Progenitor cell of endocrine pancreas (in vitro differentiated cells): Measurements from ENCODE around the gene FIGN. TPM values are rescaled to one million over a fixed set of nuclear protein-coding genes. Genes with fewer than 3 reads are reported as not detected.

Source experiments
- DNase-seq: peaks from one replicate; pipeline ENCODE4 v3.0.0; 2021; ENCODE audit warnings: low spot score; ENCODE audit not compliant: unreplicated experiment
- H3K27ac Mint-ChIP-seq: 2 replicates; pipeline ENCODE4 v1.8.0; 2021; ENCODE audit warnings: mild to moderate bottlenecking, moderate library complexity, mixed read lengths
- H3K27me3 Mint-ChIP-seq: 2 replicates; pipeline ENCODE4 v1.8.0; 2021; ENCODE audit warnings: mixed read lengths
- H3K36me3 Mint-ChIP-seq: 2 replicates; pipeline ENCODE4 v1.8.0; 2022; ENCODE audit warnings: mixed read lengths; ENCODE audit not compliant: insufficient read depth
- H3K4me1 Mint-ChIP-seq: 2 replicates; pipeline ENCODE4 v1.8.0; 2021; ENCODE audit warnings: low read depth, mixed read lengths
- H3K4me3 Mint-ChIP-seq: 2 replicates; pipeline ENCODE4 v1.8.0; 2021; ENCODE audit warnings: low read depth, mild to moderate bottlenecking, moderate library complexity, mixed read lengths
- H3K9me3 Mint-ChIP-seq: 2 replicates; pipeline ENCODE4 v1.8.0; 2021; ENCODE audit warnings: low read depth, mixed read lengths
- CTCF ChIP-seq: fragments of 200-600 bp; sonication (generic); IDR thresholded peaks from one replicate; pipeline ENCODE4 v1.5.0; 2021; ENCODE audit warnings: antibody characterized with exemption, mild to moderate bottlenecking; ENCODE audit not compliant: unreplicated experiment
- total RNA-seq: library from RNA; stranded (reverse); gene quantifications from 2 replicates; pipeline ENCODE4 v1.2.1, GENCODE V29; 2021

Gene FIGN
- total RNA-seq, 1 donor from 2014 or later = 18.0 TPM

- DNase-seq = no peak
- TF ChIP-seq CTCF = no peak
- Mint-ChIP-seq H3K36me3 (no peaks in the 10 kb centered on the region), H3K4me3 (peak overlapping the region; percentile 85), H3K27me3 (peaks cover 11% of the 10 kb centered on the region), H3K9me3 (no peaks in the 10 kb centered on the region), H3K4me1 (peaks cover 31% of the 10 kb centered on the region), H3K27ac (peak overlapping the region; percentile 98)
These were observed 1.3 kb upstream of the FIGN start for GRCh38 chr2:163737190-163737439.

- Mint-ChIP-seq H3K27me3 (peaks cover 11% of the 10 kb centered on the region), H3K36me3 (no peaks in the 10 kb centered on the region), H3K27ac (peak overlapping the region; percentile 98), H3K4me3 (peak overlapping the region; percentile 85), H3K4me1 (peaks cover 36% of the 10 kb centered on the region), H3K9me3 (no peaks in the 10 kb centered on the region)
- TF ChIP-seq CTCF = peak; percentile 41
- peak; percentile 66 for DNase-seq
These were observed 803 bp upstream of the FIGN start for GRCh38 chr2:163736433-163737189.

- Mint-ChIP-seq H3K4me3 (peak overlapping the region; percentile 91), H3K4me1 (peaks cover 47% of the 10 kb centered on the region), H3K27me3 (peaks cover 4% of the 10 kb centered on the region), H3K36me3 (no peaks in the 10 kb centered on the region), H3K9me3 (no peaks in the 10 kb centered on the region), H3K27ac (peak overlapping the region; percentile 98)
- no peak for DNase-seq
- TF ChIP-seq CTCF = no peak
These were observed 725 bp downstream of the FIGN start for GRCh38 chr2:163734881-163735684.

- peaks cover 2% of the 10 kb centered on the region for H3K27me3 Mint-ChIP-seq
- no peaks in the 10 kb centered on the region for H3K9me3 Mint-ChIP-seq
- TF ChIP-seq CTCF = no peak
- no peak overlapping the region for H3K27ac Mint-ChIP-seq
- DNase-seq = no peak
- H3K36me3 Mint-ChIP-seq = no peaks in the 10 kb centered on the region
- peaks cover 47% of the 10 kb centered on the region for H3K4me1 Mint-ChIP-seq
- H3K4me3 Mint-ChIP-seq = peak overlapping the region; percentile 91
These were observed 1.4 kb downstream of the FIGN start for GRCh38 chr2:163734401-163734800.

GRCh38 chr2:163733956-163734355 lies 1.9 kb downstream of the FIGN start:
- DNase-seq = no peak
- TF ChIP-seq CTCF = no peak
- peaks cover 47% of the 10 kb centered on the region for H3K4me1 Mint-ChIP-seq
- H3K36me3 Mint-ChIP-seq = no peaks in the 10 kb centered on the region
- H3K27ac Mint-ChIP-seq = no peak overlapping the region
- H3K4me3 Mint-ChIP-seq = peak overlapping the region; percentile 91
- no peaks in the 10 kb centered on the region for H3K27me3 Mint-ChIP-seq
- H3K9me3 Mint-ChIP-seq = no peaks in the 10 kb centered on the region
